RWPE2 (cell line): ENCODE data around the gene PPP1R12C.

Source experiments
- ATAC-seq: fragments of 200-7000 bp; cut with Tn5 transposase; 3 replicates; pipeline ENCODE4 v1.9.1; 2021; ENCODE audit warnings: low read depth
- DNase-seq: peaks from one replicate; pipeline ENCODE4 v3.0.0-alpha.2; 2020; ENCODE audit warnings: low spot score
- H3K27ac ChIP-seq: fragments of 450-650 bp; 2 replicates; pipeline ENCODE4 v1.5.1; 2017; ENCODE audit warnings: mild to moderate bottlenecking; ENCODE audit not compliant: poor library complexity, severe bottlenecking
- H3K27me3 ChIP-seq: fragments of 250-450 bp; sonication (Bioruptor Pico); 2 replicates; pipeline ENCODE4 v1.5.1; 2021; ENCODE audit warnings: mild to moderate bottlenecking, moderate library complexity; ENCODE audit not compliant: insufficient read depth, poor library complexity, severe bottlenecking
- H3K36me3 ChIP-seq: fragments of 250-450 bp; sonication (Bioruptor Pico); 2 replicates; pipeline ENCODE4 v1.5.1; 2020; ENCODE audit warnings: low read depth, mild to moderate bottlenecking, moderate library complexity
- H3K4me1 ChIP-seq: fragments of 250-450 bp; sonication (Bioruptor Pico); 2 replicates; pipeline ENCODE4 v1.5.1; 2021; ENCODE audit warnings: mild to moderate bottlenecking, moderate library complexity; ENCODE audit not compliant: insufficient read depth, poor library complexity, severe bottlenecking
- H3K4me3 ChIP-seq: fragments of 250-450 bp; sonication (Bioruptor Pico); 2 replicates; pipeline ENCODE4 v1.5.1; 2021; ENCODE audit warnings: mild to moderate bottlenecking, moderate library complexity; ENCODE audit not compliant: severe bottlenecking
- H3K9me3 ChIP-seq: fragments of 250-450 bp; sonication (Bioruptor Pico); 2 replicates; pipeline ENCODE4 v1.5.1; 2021; ENCODE audit warnings: mild to moderate bottlenecking, moderate library complexity; ENCODE audit not compliant: severe bottlenecking
- CTCF ChIP-seq: fragments of 450-650 bp; IDR thresholded peaks from one replicate; pipeline ENCODE4 v1.5.1; 2017; ENCODE audit warnings: mild to moderate bottlenecking, moderate library complexity; ENCODE audit not compliant: poor library complexity, severe bottlenecking

The PPP1R12C gene

GRCh38 chr19:55097864-55098715, 19.3 kb downstream of the PPP1R12C start:
- Histone ChIP-seq H3K27me3 (no peaks in the 10 kb centered on the region), H3K4me3 (no peak overlapping the region), H3K36me3 (peaks cover 24% of the 10 kb centered on the region), H3K27ac (no peak overlapping the region), H3K4me1 (no peaks in the 10 kb centered on the region), H3K9me3 (no peaks in the 10 kb centered on the region)
- no peak for ATAC-seq
- DNase-seq, result peak; percentile 54
- TF ChIP-seq CTCF, result no peak

- Histone ChIP-seq H3K4me1 (no peaks in the 10 kb centered on the region), H3K9me3 (no peaks in the 10 kb centered on the region), H3K4me3 (no peak overlapping the region), H3K27ac (no peak overlapping the region), H3K36me3 (peaks cover 17% of the 10 kb centered on the region), H3K27me3 (no peaks in the 10 kb centered on the region)
- no peak for DNase-seq
- TF ChIP-seq CTCF, result no peak
- peak; percentile 37 for ATAC-seq
These were observed 21.3 kb downstream of the PPP1R12C start for GRCh38 chr19:55096061-55096701.

- peaks cover 20% of the 10 kb centered on the region for H3K36me3 ChIP-seq
- no peak overlapping the region for H3K4me3 ChIP-seq
- no peaks in the 10 kb centered on the region for H3K27me3 ChIP-seq
- no peak for TF ChIP-seq CTCF
- ATAC-seq, result peak; percentile 46; the same call in 1 of the 3 replicates
- DNase-seq, result no peak
- H3K27ac ChIP-seq, result no peak overlapping the region
- H3K4me1 ChIP-seq, result no peaks in the 10 kb centered on the region
- H3K9me3 ChIP-seq, result no peaks in the 10 kb centered on the region
These were observed 22.0 kb downstream of the PPP1R12C start for GRCh38 chr19:55095260-55096060.

GRCh38 chr19:55094456-55095259, 22.8 kb downstream of the PPP1R12C start:
- no peaks in the 10 kb centered on the region for H3K9me3 ChIP-seq
- no peak for ATAC-seq
- peak; percentile 56 for DNase-seq
- no peaks in the 10 kb centered on the region for H3K27me3 ChIP-seq
- no peak overlapping the region for H3K27ac ChIP-seq
- H3K36me3 ChIP-seq, result peaks cover 20% of the 10 kb centered on the region
- no peak overlapping the region for H3K4me3 ChIP-seq
- no peaks in the 10 kb centered on the region for H3K4me1 ChIP-seq
- TF ChIP-seq CTCF, result no peak
